IMR-90 (cell line): ENCODE data around the gene PIGH. TPM values are rescaled to one million over a fixed set of nuclear protein-coding genes. Genes with fewer than 3 reads are reported as not detected.

Source experiments
- ATAC-seq: fragments of 200-7000 bp; cut with Tn5 transposase; 2 replicates; pipeline ENCODE4 v1.9.1; 2020; ENCODE audit warnings: low read depth, mild to moderate bottlenecking, moderate library complexity
- BruUV-seq: library from RNA; stranded (reverse); fragments of 400-500 nt; replicated peaks from 2 replicates; lab custom pipeline; 2021; lab: Mats Ljungman, UMichigan
- CTCF ChIA-PET: fragments of 300-600 bp; formaldehyde crosslinking; extraction: SDS; loops from one replicate; lab custom pipeline; 2021; ENCODE audit warnings: antibody characterized with exemption; lab: Yijun Ruan, JAX
- POLR2A ChIA-PET: fragments of 300-600 bp; sonication (Branson Sonifier 250); formaldehyde crosslinking; loops from one replicate; lab custom pipeline; 2022; ENCODE audit warnings: antibody characterized with exemption; ENCODE audit not compliant: unreplicated experiment; lab: Charles Lee
- DNase-seq: peaks from one replicate; pipeline ENCODE4 v3.0.0; 2013
- H2AFZ ChIP-seq: replicated peaks from 2 replicates; pipeline ENCODE3; 2013; ENCODE audit warnings: low read length, mild to moderate bottlenecking; ENCODE audit not compliant: poor library complexity
- H2AK5ac ChIP-seq: 2 replicates; pipeline ENCODE4 v1.6.1; 2013; ENCODE audit warnings: low read depth, low read length, inconsistent platforms
- H2AK9ac ChIP-seq: replicated peaks from 2 replicates; pipeline ENCODE3; 2013; ENCODE audit warnings: mild to moderate bottlenecking, low read depth, low read length, moderate library complexity; ENCODE audit not compliant: poor library complexity
- H2BK120ac ChIP-seq: 2 replicates; pipeline ENCODE4 v1.6.1; 2013; ENCODE audit warnings: low read depth, low read length, inconsistent platforms
- H2BK15ac ChIP-seq: 3 replicates; pipeline ENCODE4 v1.6.1; 2013; ENCODE audit warnings: low read depth, low read length, inconsistent platforms
- H2BK20ac ChIP-seq: 2 replicates; pipeline ENCODE4 v1.6.1; 2013; ENCODE audit warnings: low read depth, mild to moderate bottlenecking, inconsistent platforms, low read length, moderate library complexity
- H2BK5ac ChIP-seq: 2 replicates; pipeline ENCODE4 v1.6.1; 2013; ENCODE audit warnings: mild to moderate bottlenecking, low read depth, low read length, inconsistent platforms; ENCODE audit not compliant: poor library complexity, severe bottlenecking
- H3K14ac ChIP-seq: replicated peaks from 2 replicates; pipeline ENCODE4 v1.6.1; 2013; ENCODE audit warnings: low read depth, low read length, inconsistent platforms
- H3K18ac ChIP-seq: 2 replicates; pipeline ENCODE4 v1.6.1; 2013; ENCODE audit warnings: low read depth, low read length, control low read depth
- H3K23ac ChIP-seq: 2 replicates; pipeline ENCODE4 v1.6.1; 2013; ENCODE audit warnings: low read depth, low read length, inconsistent platforms
- H3K27ac ChIP-seq: 2 replicates; pipeline ENCODE4 v1.5.1; 2013; ENCODE audit warnings: mild to moderate bottlenecking, control low read depth, low read length; ENCODE audit not compliant: insufficient read depth
- H3K27me3 ChIP-seq: 2 replicates; pipeline ENCODE4 v1.6.1; 2013; ENCODE audit warnings: low read length; ENCODE audit not compliant: control insufficient read depth, insufficient read depth
- H3K36me3 ChIP-seq: 2 replicates; pipeline ENCODE4 v1.6.1; 2013; ENCODE audit warnings: low read length, mixed read lengths; ENCODE audit not compliant: control insufficient read depth, insufficient read depth
- H3K4ac ChIP-seq: 2 replicates; pipeline ENCODE4 v1.6.1; 2013; ENCODE audit warnings: low read depth, low read length, inconsistent platforms
- H3K4me1 ChIP-seq: 2 replicates; pipeline ENCODE4 v1.6.1; 2013; ENCODE audit warnings: low read length, mixed read lengths; ENCODE audit not compliant: control insufficient read depth, insufficient read depth
- H3K4me2 ChIP-seq: 2 replicates; pipeline ENCODE4 v1.6.1; 2013; ENCODE audit warnings: low read depth, mild to moderate bottlenecking, control low read depth, low read length, moderate library complexity
- H3K4me3 ChIP-seq: 2 replicates; pipeline ENCODE4 v1.5.1; 2013; ENCODE audit warnings: low read depth, mild to moderate bottlenecking, control low read depth, low read length, moderate library complexity; ENCODE audit not compliant: insufficient read depth
- H3K56ac ChIP-seq: 2 replicates; pipeline ENCODE4 v1.6.1; 2013; ENCODE audit warnings: low read length, inconsistent platforms; ENCODE audit not compliant: insufficient read depth; ENCODE audit errors: extremely low read depth
- H3K79me1 ChIP-seq, 2 experiments: 2 replicates each; pipeline ENCODE4 v1.6.1; 2013; ENCODE audit warnings: low read length in 2 of 2, inconsistent platforms in 1 of 2, low read depth in 1 of 2
- H3K9ac ChIP-seq: 2 replicates; pipeline ENCODE4 v1.6.1; 2013; ENCODE audit warnings: low read depth, low read length, control low read depth
- H3K9me1 ChIP-seq: 2 replicates; pipeline ENCODE4 v1.6.1; 2013; ENCODE audit warnings: low read length, inconsistent platforms; ENCODE audit not compliant: insufficient read depth
- H3K9me3 ChIP-seq: 2 replicates; pipeline ENCODE4 v1.6.1; 2013; ENCODE audit warnings: low read length; ENCODE audit not compliant: control insufficient read depth, insufficient read depth
- H4K20me1 ChIP-seq: 2 replicates; pipeline ENCODE4 v1.6.1; 2013; ENCODE audit warnings: low read length, inconsistent platforms; ENCODE audit not compliant: insufficient read depth
- H4K5ac ChIP-seq: 2 replicates; pipeline ENCODE4 v1.6.1; 2013; ENCODE audit warnings: mild to moderate bottlenecking, low read depth, low read length, control low read depth
- H4K8ac ChIP-seq, 2 experiments: 2 replicates each; pipeline ENCODE4 v1.6.1; 2013; ENCODE audit warnings: low read depth in 2 of 2, low read length in 2 of 2, control low read depth in 1 of 2, inconsistent platforms in 1 of 2
- H4K91ac ChIP-seq: 2 replicates; pipeline ENCODE4 v1.6.1; 2013; ENCODE audit warnings: low read depth, low read length, inconsistent platforms; ENCODE audit not compliant: insufficient read depth
- BHLHE40 ChIP-seq: fragments of 150-350 bp; IDR thresholded peaks from 2 replicates; pipeline ENCODE4 v1.6.1; 2016; ENCODE audit warnings: mild to moderate bottlenecking, low read depth, low read length
- CEBPB ChIP-seq: IDR thresholded peaks from 2 replicates; pipeline ENCODE4 v1.6.1; 2012; ENCODE audit warnings: low read depth, low read length, improper control_type of control experiment
- CHD1 ChIP-seq: IDR thresholded peaks from 2 replicates; pipeline ENCODE4 v1.6.1; 2012; ENCODE audit warnings: low read depth, low read length, improper control_type of control experiment
- MAFK ChIP-seq: IDR thresholded peaks from 2 replicates; pipeline ENCODE4 v1.6.1; 2012; ENCODE audit warnings: low read depth, low read length, improper control_type of control experiment
- MAZ ChIP-seq: IDR thresholded peaks from 2 replicates; pipeline ENCODE4 v1.6.1; 2012; ENCODE audit warnings: low read depth, mild to moderate bottlenecking, low read length, improper control_type of control experiment, moderate library complexity, borderline replicate concordance
- MXI1 ChIP-seq: IDR thresholded peaks from 2 replicates; pipeline ENCODE4 v1.6.1; 2012; ENCODE audit warnings: low read depth, mild to moderate bottlenecking, low read length, moderate library complexity, borderline replicate concordance
- NFE2L2 ChIP-seq: fragments of 150-350 bp; IDR thresholded peaks from 2 replicates; pipeline ENCODE4 v1.6.1; 2016; ENCODE audit warnings: low read depth, mild to moderate bottlenecking, low read length
- POLR2A ChIP-seq: IDR thresholded peaks from 2 replicates; pipeline ENCODE4 v1.6.1; 2012; ENCODE audit warnings: mild to moderate bottlenecking, low read depth, low read length
- RCOR1 ChIP-seq: IDR thresholded peaks from 2 replicates; pipeline ENCODE4 v1.6.1; 2012; ENCODE audit warnings: mild to moderate bottlenecking, low read length, improper control_type of control experiment; ENCODE audit not compliant: insufficient replicate concordance
- WGBS, 2 experiments: methylation state at CpG; one replicate each; pipeline versions ENCODE4 v1.1.5 to v1.1.7; 2013; ENCODE audit warnings: missing lambda C conversion rate in 2 of 2; ENCODE audit not compliant: insufficient read length in 1 of 2; ENCODE audit errors: extremely low coverage in 2 of 2; 5-methylcytosine and 5-hydroxymethylcytosine counted together
- dilution Hi-C: fragments of 300-500 bp; cut with HindIII; formaldehyde crosslinking; loops from one replicate; pipeline ENCODE4 v1.14.3; 2018; ENCODE audit warnings: low sequenced_read_pairs; ENCODE audit not compliant: unreplicated experiment
- in situ Hi-C: fragments of 300-500 bp; cut with MboI; formaldehyde crosslinking; loops from 3 replicates; pipeline ENCODE4 v1.14.3; 2019; ENCODE audit warnings: low sequenced_read_pairs, inconsistent platforms, mixed read lengths
- intact Hi-C: fragments of 100-400 bp; cut with micrococcal nuclease; formaldehyde crosslinking; loops from 2 replicates; pipeline ENCODE4 v1.10.0; 2022
- polyA plus RNA-seq, 3 experiments: library from polyadenylated mRNA; depleted of rRNA; stranded (reverse); fragments of >200 nt; gene quantifications; 2 replicates each; pipeline ENCODE4 v1.2.3, GENCODE V29; 2012; ENCODE audit warnings: low replicate concordance in 1 of 3
- total RNA-seq: library from RNA; depleted of rRNA; stranded (reverse); fragments of >200 nt; gene quantifications from 2 replicates; pipeline ENCODE4 v1.2.3, GENCODE V29; 2012
- TF ChIP-seq, protein P1 (sequence below): fragments of 150-350 bp; IDR thresholded peaks from 2 replicates; pipeline ENCODE4 v1.6.1; 2017; ENCODE audit warnings: mild to moderate bottlenecking, antibody characterized with exemption, low read length, low read depth
- TF ChIP-seq, protein P2 (sequence below): conservative IDR thresholded peaks from 2 replicates; pipeline ENCODE4 v1.5.1; 2012; ENCODE audit warnings: mild to moderate bottlenecking, low read depth, low read length, improper control_type of control experiment

The PIGH gene
- total and polyA plus RNA-seq, 2 of the 4 experiments (the other 2 are of a cell fraction), result 7.9 to 13.5 TPM

GRCh38 chr14:67573228-67574010, 26.6 kb downstream of the PIGH start:
- Histone ChIP-seq H3K4me2 (no peak overlapping the region), H3K18ac (no peak overlapping the region), H3K79me1 (no peaks in the 10 kb centered on the region), H3K9me3 (no peaks in the 10 kb centered on the region), H2BK15ac (no peak overlapping the region), H3K27me3 (peaks cover 6% of the 10 kb centered on the region), H3K9me1 (0 out of 2 replicates have a peak, but pooled peaks cover 3% of the 10 kb centered on the region), H2BK120ac (no peak overlapping the region), H2AFZ (no peak overlapping the region), H2AK9ac (no peak overlapping the region), H3K23ac (no peak overlapping the region), H4K5ac (no peak overlapping the region), H3K4me1 (no peaks in the 10 kb centered on the region), H3K9ac (no peak overlapping the region), H3K56ac (no peak overlapping the region), H3K36me3 (no peaks in the 10 kb centered on the region), H4K8ac (no peak overlapping the region), H2AK5ac (no peak overlapping the region), H3K4me3 (no peak overlapping the region), H4K20me1 (no peaks in the 10 kb centered on the region), H4K91ac (no peak overlapping the region), H3K27ac (no peak overlapping the region), H2BK5ac (no peak overlapping the region), H3K14ac (no peak overlapping the region), H3K4ac (no peak overlapping the region), H2BK20ac (no peak overlapping the region)
- in situ Hi-C loops, result no loop called here
- dilution Hi-C loops, result no loop called here
- TF ChIP-seq RCOR1, result no peak
- TF ChIP-seq CHD1, result no peak
- no peak for TF ChIP-seq POLR2A
- TF ChIP-seq, protein P1, sequence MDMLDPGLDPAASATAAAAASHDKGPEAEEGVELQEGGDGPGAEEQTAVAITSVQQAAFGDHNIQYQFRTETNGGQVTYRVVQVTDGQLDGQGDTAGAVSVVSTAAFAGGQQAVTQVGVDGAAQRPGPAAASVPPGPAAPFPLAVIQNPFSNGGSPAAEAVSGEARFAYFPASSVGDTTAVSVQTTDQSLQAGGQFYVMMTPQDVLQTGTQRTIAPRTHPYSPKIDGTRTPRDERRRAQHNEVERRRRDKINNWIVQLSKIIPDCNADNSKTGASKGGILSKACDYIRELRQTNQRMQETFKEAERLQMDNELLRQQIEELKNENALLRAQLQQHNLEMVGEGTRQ, result no peak
- no peak for TF ChIP-seq CEBPB
- TF ChIP-seq NFE2L2, result no peak
- TF ChIP-seq MAFK, result no peak
- TF ChIP-seq BHLHE40, result no peak
- TF ChIP-seq, protein P2, sequence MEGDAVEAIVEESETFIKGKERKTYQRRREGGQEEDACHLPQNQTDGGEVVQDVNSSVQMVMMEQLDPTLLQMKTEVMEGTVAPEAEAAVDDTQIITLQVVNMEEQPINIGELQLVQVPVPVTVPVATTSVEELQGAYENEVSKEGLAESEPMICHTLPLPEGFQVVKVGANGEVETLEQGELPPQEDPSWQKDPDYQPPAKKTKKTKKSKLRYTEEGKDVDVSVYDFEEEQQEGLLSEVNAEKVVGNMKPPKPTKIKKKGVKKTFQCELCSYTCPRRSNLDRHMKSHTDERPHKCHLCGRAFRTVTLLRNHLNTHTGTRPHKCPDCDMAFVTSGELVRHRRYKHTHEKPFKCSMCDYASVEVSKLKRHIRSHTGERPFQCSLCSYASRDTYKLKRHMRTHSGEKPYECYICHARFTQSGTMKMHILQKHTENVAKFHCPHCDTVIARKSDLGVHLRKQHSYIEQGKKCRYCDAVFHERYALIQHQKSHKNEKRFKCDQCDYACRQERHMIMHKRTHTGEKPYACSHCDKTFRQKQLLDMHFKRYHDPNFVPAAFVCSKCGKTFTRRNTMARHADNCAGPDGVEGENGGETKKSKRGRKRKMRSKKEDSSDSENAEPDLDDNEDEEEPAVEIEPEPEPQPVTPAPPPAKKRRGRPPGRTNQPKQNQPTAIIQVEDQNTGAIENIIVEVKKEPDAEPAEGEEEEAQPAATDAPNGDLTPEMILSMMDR, result no peak
- no peak for TF ChIP-seq MAZ
- TF ChIP-seq MXI1, result no peak
- 62% methylated on average over 3 of the region's 15 CpGs; no CpG with 5 or more reads in 1 of the 2 experiments for WGBS, 2 experiments
- DNase-seq (no peak), ATAC-seq (no peak)
- ChIA-PET CTCF (interaction anchor here (3.6 kb wide), 1 partner anchor 146 kb away, joined by 39 read pairs; no protein-coding TSS in a partner anchor), POLR2A (no interaction called here)
- intact Hi-C loops, result no loop called here
- no TSS peak for BruUV-seq
